22Rv1 (cell line): Measurements from ENCODE around the gene KCNJ2.
A peak's percentile ranks its signal among the peaks of the same experiment; 100 is the strongest.

Experiments
- H3K27ac ChIP-seq: fragments of 450-650 bp; 2 replicates; pipeline ENCODE4 v1.5.1; 2017
- CTCF ChIP-seq: fragments of 450-650 bp; IDR thresholded peaks from 2 replicates; pipeline ENCODE4 v1.5.1; 2017; ENCODE audit warnings: mild to moderate bottlenecking
- ZFX ChIP-seq: fragments of 450-650 bp; IDR thresholded peaks from 2 replicates; pipeline ENCODE4 v1.6.1; 2017; ENCODE audit warnings: antibody characterized with exemption, borderline replicate concordance

KCNJ2 gene

GRCh38 chr17:70137451-70138230 lies 31.7 kb upstream of the KCNJ2 start:
- no peak overlapping the region for H3K27ac ChIP-seq
- TF ChIP-seq ZFX (no peak), CTCF (no peak)

- no peak overlapping the region for H3K27ac ChIP-seq
Measured at GRCh38 chr17:70138291-70138865, 31.0 kb upstream of the KCNJ2 start.

GRCh38 chr17:70139449-70139993 lies 29.8 kb upstream of the KCNJ2 start:
- no peak overlapping the region for H3K27ac ChIP-seq
- TF ChIP-seq CTCF (no peak), ZFX (no peak)

More at GRCh38 chr17:70138291-70138865, 31.0 kb upstream of the KCNJ2 start:
- TF ChIP-seq CTCF (no peak), ZFX (no peak)

- no peak for TF ChIP-seq ZFX
- TF ChIP-seq CTCF = peak; percentile 82
- no peak overlapping the region for H3K27ac ChIP-seq
Measured at GRCh38 chr17:70144260-70144846, 25.0 kb upstream of the KCNJ2 start.

- TF ChIP-seq CTCF = no peak
- no peak for TF ChIP-seq ZFX
- no peak overlapping the region for H3K27ac ChIP-seq
Measured at GRCh38 chr17:70153210-70153609, 16.1 kb upstream of the KCNJ2 start.

GRCh38 chr17:70157151-70157550 lies 12.2 kb upstream of the KCNJ2 start:
- TF ChIP-seq ZFX (no peak), CTCF (no peak)
- no peak overlapping the region for H3K27ac ChIP-seq

- TF ChIP-seq CTCF = no peak
- no peak overlapping the region for H3K27ac ChIP-seq
Measured at GRCh38 chr17:70158180-70158579, 11.2 kb upstream of the KCNJ2 start.
